K562 (cell line): ENCODE results near the gene MYCBP. TPM values are rescaled to one million over a fixed set of nuclear protein-coding genes. Genes with fewer than 3 reads are reported as not detected.

ENCODE experiments used
- BDP1 ChIP-seq: IDR thresholded peaks from 3 replicates; pipeline ENCODE4 v1.6.1; 2011; ENCODE audit not compliant: insufficient read length, insufficient read depth
- CHD7 ChIP-seq: fragments of 200-600 bp; sonication (generic); IDR thresholded peaks from one replicate; pipeline ENCODE4 v1.6.1; 2012; ENCODE audit warnings: mild to moderate bottlenecking, low read depth, low read length, inconsistent platforms
- DACH1 ChIP-seq: fragments of 450-650 bp; IDR thresholded peaks from 2 replicates; pipeline ENCODE4 v1.6.1; 2018; ENCODE audit not compliant: partially characterized antibody
- FOS ChIP-seq: IDR thresholded peaks from 3 replicates; pipeline ENCODE4 v1.6.1; 2011; ENCODE audit not compliant: insufficient read length; ENCODE audit errors: extremely low read depth
- HIVEP1 ChIP-seq: fragments of 250-450 bp; sonication (Bioruptor Pico); IDR thresholded peaks from 2 replicates; pipeline ENCODE4 v1.4.0; 2020; ENCODE audit warnings: mild to moderate bottlenecking
- IRF9 ChIP-seq: fragments of 450-650 bp; IDR thresholded peaks from 2 replicates; pipeline ENCODE4 v1.6.1; 2016; ENCODE audit warnings: missing biosample characterization, missing genetic modification characterization
- KAT8 ChIP-seq: fragments of 450-650 bp; IDR thresholded peaks from 2 replicates; pipeline ENCODE4 v1.6.1; 2016; ENCODE audit warnings: low read depth, mild to moderate bottlenecking
- KLF13 ChIP-seq: fragments of 450-650 bp; IDR thresholded peaks from 2 replicates; pipeline ENCODE4 v1.6.1; 2016; ENCODE audit warnings: missing genetic modification characterization, low read depth, mild to moderate bottlenecking, missing compliant biosample characterization, moderate library complexity, borderline replicate concordance
- L3MBTL2 ChIP-seq: fragments of 450-650 bp; IDR thresholded peaks from 2 replicates; pipeline ENCODE4 v1.6.1; 2016; ENCODE audit warnings: mild to moderate bottlenecking, moderate library complexity
- MXD1 ChIP-seq: fragments of 250-450 bp; sonication (Bioruptor Pico); IDR thresholded peaks from 2 replicates; pipeline ENCODE4 v1.8.0; 2021; ENCODE audit warnings: borderline replicate concordance, mild to moderate bottlenecking, moderate library complexity; ENCODE audit not compliant: poor library complexity, severe bottlenecking
- PHF20 ChIP-seq: fragments of 450-650 bp; IDR thresholded peaks from 2 replicates; pipeline ENCODE4 v1.6.1; 2018; ENCODE audit not compliant: partially characterized antibody
- RBM22 ChIP-seq: fragments of 200-400 bp; formaldehyde crosslinking; IDR thresholded peaks from 2 replicates; pipeline ENCODE4 v1.6.1; 2018; ENCODE audit warnings: low read length, low read depth; ENCODE audit not compliant: poor library complexity, severe bottlenecking
- SAFB ChIP-seq: fragments of 200-400 bp; formaldehyde crosslinking; IDR thresholded peaks from 2 replicates; pipeline ENCODE4 v1.6.1; 2017; ENCODE audit warnings: low read depth, low read length, borderline replicate concordance
- TFAM ChIP-seq: fragments of 250-450 bp; sonication (Bioruptor Pico); conservative IDR thresholded peaks from 2 replicates; pipeline ENCODE4 v1.5.0; 2021; ENCODE audit warnings: mild to moderate bottlenecking, moderate library complexity
- ZZZ3 ChIP-seq: fragments of 450-650 bp; IDR thresholded peaks from 2 replicates; pipeline ENCODE4 v1.6.1; 2016; ENCODE audit warnings: antibody characterized with exemption, mild to moderate bottlenecking, moderate library complexity
- polyA plus RNA-seq, 8 experiments: library from polyadenylated mRNA; depleted of rRNA in 4 of 8; stranded (reverse) in 5 of 8; unstranded in 3 of 8; fragments of >200 nt; fragmentation: Nextera tagmentation in 2 of 8; fragmentation: Illumina TruSeq in 1 of 8; extraction: Ambion mirVana in 2 of 8; extraction: Trizol in 1 of 8; gene quantifications; 2 replicates each; pipeline versions ENCODE4 v1.2.1 to v1.2.3, GENCODE V29; 2011 to 2014; ENCODE audit warnings: inconsistent platforms in 1 of 8, missing spikeins in 1 of 8
- total RNA-seq, 7 experiments: library from RNA; depleted of rRNA in 6 of 7; stranded (reverse); fragments of >200 nt in 6 of 7; fragmentation: Illumina TruSeq in 2 of 7; extraction: Trizol in 2 of 7; gene quantifications; 2 replicates each; pipeline versions ENCODE4 v1.2.1 to v1.2.3, GENCODE V29; 2011 to 2021; ENCODE audit warnings: low replicate concordance in 1 of 7

MYCBP gene
- total and polyA plus RNA-seq, 9 of the 15 experiments (the other 6 are each of a cell fraction or from before 2014, with no cell fraction given), result 32.3 to 253 (median 72.9) TPM

- TF ChIP-seq CHD7 (no peak), HIVEP1 (CRISPR knock-in tag) (no peak), L3MBTL2 (peak; percentile 37; the same call in 1 of the 2 replicates), MXD1 (CRISPR knock-in tag) (no peak), IRF9 (no peak), PHF20 (peak; percentile 16), KAT8 (no peak), ZZZ3 (no peak), RBM22 (peak; percentile 82), DACH1 (no peak), TFAM (CRISPR knock-in tag) (no peak), SAFB (no peak), FOS (no peak), BDP1 (no peak), KLF13 (no peak)
These were observed at the start of gene MYCBP (continued) for GRCh38 chr1:38873027-38873969.
